Keratinocyte (primary cell): ENCODE results near the gene HLA-DPA1. TPM values are rescaled to one million over a fixed set of nuclear protein-coding genes. Genes with fewer than 3 reads are reported as not detected.

Experiments
- DNase-seq: peaks from one replicate; pipeline ENCODE4 v3.0.0-alpha.2; 2011; ENCODE audit warnings: low read depth, missing footprints, low spot score
- FAIRE-seq: peaks from 2 replicates; lab custom pipeline; 2011; peaks lifted over from hg19 to GRCh38; lab: Jason Lieb, UNC
- H2AFZ ChIP-seq: 2 replicates; pipeline ENCODE4 v1.6.0; 2012; ENCODE audit warnings: low read length, control low read depth, inconsistent platforms; ENCODE audit not compliant: control insufficient read depth
- H3K27ac ChIP-seq: 2 replicates; pipeline ENCODE4 v1.5.1; 2011; ENCODE audit warnings: low read length; ENCODE audit not compliant: control insufficient read depth, insufficient read depth
- H3K27me3 ChIP-seq: 3 replicates; pipeline ENCODE4 v1.6.0; 2011; ENCODE audit warnings: low read length; ENCODE audit not compliant: control insufficient read depth, insufficient read depth; ENCODE audit errors: extremely low read depth
- H3K36me3 ChIP-seq, 2 experiments: 2 replicates in 1 of 2; 3 replicates in 1 of 2; pipeline ENCODE4 v1.5.1; 2011; ENCODE audit warnings: low read length in 2 of 2, mild to moderate bottlenecking in 1 of 2; ENCODE audit not compliant: control insufficient read depth in 2 of 2, insufficient read depth in 2 of 2; ENCODE audit errors: extremely low read depth in 1 of 2
- H3K4me1 ChIP-seq: 3 replicates; pipeline ENCODE4 v1.5.1; 2011; ENCODE audit warnings: low read length; ENCODE audit not compliant: control insufficient read depth, insufficient read depth; ENCODE audit errors: extremely low read depth
- H3K4me2 ChIP-seq: 3 replicates; pipeline ENCODE4 v1.6.0; 2011; ENCODE audit warnings: low read depth, low read length; ENCODE audit not compliant: control insufficient read depth, insufficient read depth; ENCODE audit errors: extremely low read depth
- H3K4me3 ChIP-seq, 3 experiments: fragments of 200-600 bp in 1 of 3; sonication (generic) in 1 of 3; 2 replicates in 2 of 3; 3 replicates in 1 of 3; pipeline ENCODE4 v1.5.1; 2011 to 2016; ENCODE audit warnings: low read length in 3 of 3, mild to moderate bottlenecking in 3 of 3, control low read depth in 2 of 3, inconsistent platforms in 1 of 3, low read depth in 1 of 3, mixed read lengths in 1 of 3, mixed run types in 1 of 3, moderate library complexity in 1 of 3; ENCODE audit not compliant: control insufficient read depth in 2 of 3, insufficient read depth in 2 of 3; ENCODE audit errors: extremely low read depth in 1 of 3
- H3K79me2 ChIP-seq: 2 replicates; pipeline ENCODE4 v1.6.0; 2012; ENCODE audit warnings: low read length; ENCODE audit not compliant: control insufficient read depth, insufficient read depth
- H3K9ac ChIP-seq: 3 replicates; pipeline ENCODE4 v1.6.0; 2011; ENCODE audit warnings: low read length; ENCODE audit not compliant: control insufficient read depth, insufficient read depth; ENCODE audit errors: extremely low read depth
- H3K9me1 ChIP-seq: 3 replicates; pipeline ENCODE4 v1.6.0; 2011; ENCODE audit warnings: low read length; ENCODE audit not compliant: control insufficient read depth, insufficient read depth; ENCODE audit errors: extremely low read depth
- H3K9me3 ChIP-seq: 2 replicates; pipeline ENCODE4 v1.5.1; 2012; ENCODE audit warnings: low read depth, low read length; ENCODE audit not compliant: control insufficient read depth
- H4K20me1 ChIP-seq: 3 replicates; pipeline ENCODE4 v1.6.0; 2011; ENCODE audit warnings: low read length; ENCODE audit not compliant: control insufficient read depth, insufficient read depth; ENCODE audit errors: extremely low read depth
- CTCF ChIP-seq, 3 experiments: IDR thresholded peaks in 1 of 3; conservative IDR thresholded peaks in 1 of 3; optimal IDR thresholded peaks in 1 of 3; 2 replicates in 2 of 3; 3 replicates in 1 of 3; pipeline versions ENCODE3 to v1.5.1; 2011; ENCODE audit warnings: low read length in 3 of 3, mild to moderate bottlenecking in 3 of 3, moderate library complexity in 2 of 3, control low read depth in 1 of 3, inconsistent platforms in 1 of 3; ENCODE audit not compliant: insufficient read depth in 2 of 3; ENCODE audit errors: extremely low read depth in 1 of 3
- EZH2 ChIP-seq: IDR thresholded peaks from one replicate; pipeline ENCODE4 v1.6.1; 2012; ENCODE audit warnings: inconsistent platforms, mild to moderate bottlenecking, low read length, moderate library complexity
- dilution Hi-C: fragments of 300-500 bp; cut with MboI; formaldehyde crosslinking; loops from one replicate; pipeline ENCODE4 v1.7.0; 2020; ENCODE audit warnings: low sequenced_read_pairs; ENCODE audit not compliant: extremely low pct_ligation_motif_present
- polyA plus RNA-seq, 5 experiments: library from polyadenylated mRNA; depleted of rRNA in 3 of 5; stranded (reverse) in 3 of 5; stranded (forward) in 1 of 5; unstranded in 1 of 5; fragments of >200 nt; gene quantifications; 1 replicate in 1 of 5; 2 replicates in 3 of 5; 3 replicates in 1 of 5; pipeline versions ENCODE4 v1.2.1 to v1.2.3, GENCODE V29; 2011 to 2012; ENCODE audit warnings: missing spikeins in 2 of 5, low read depth in 1 of 5, low replicate concordance in 1 of 5

HLA-DPA1 gene
- polyA plus RNA-seq, 1 donor (not counting 4 experiments of a cell fraction or from before 2014, with no cell fraction given) = 0.09 TPM

- H3K4me3 ChIP-seq = no peak overlapping the region
- H3K9ac ChIP-seq = no peak overlapping the region
- H3K9me1 ChIP-seq = no peaks in the 10 kb centered on the region
- TF ChIP-seq EZH2 = no peak
- no peak for TF ChIP-seq CTCF (optimal IDR thresholded peaks at IDR 0.05 in 1 of 3, IDR thresholded peaks at IDR 0.05 in 1 of 3, conservative IDR thresholded peaks at IDR 0.05 in 1 of 3; ENCODE audit: extremely low read depth in 1 of 3, insufficient read depth in 2 of 3, low read length in 3 of 3)
- no peaks in the 10 kb centered on the region for H3K9me3 ChIP-seq
- peaks cover 24% of the 10 kb centered on the region for H3K27me3 ChIP-seq
- H2AFZ ChIP-seq = no peak overlapping the region
- H3K79me2 ChIP-seq = no peaks in the 10 kb centered on the region
- no peaks in the 10 kb centered on the region for H4K20me1 ChIP-seq
- no peak for DNase-seq
- no peaks in the 10 kb centered on the region for H3K4me1 ChIP-seq
- dilution Hi-C loops = no loop called here
- FAIRE-seq = no peak
- no peak overlapping the region for H3K4me2 ChIP-seq
- H3K27ac ChIP-seq = no peak overlapping the region
- H3K36me3 ChIP-seq = no peaks in the 10 kb centered on the region
Observed at GRCh38 chr6:33018418-33018817, 55.0 kb downstream of the HLA-DPA1 start.

GRCh38 chr6:33017694-33018353, 55.6 kb downstream of the HLA-DPA1 start:
- no peak for FAIRE-seq

More at GRCh38 chr6:33017694-33018353, 55.6 kb downstream of the HLA-DPA1 start:
- H3K36me3 ChIP-seq = no peaks in the 10 kb centered on the region
- H2AFZ ChIP-seq = no peak overlapping the region
- H3K79me2 ChIP-seq = no peaks in the 10 kb centered on the region
- no peak for DNase-seq
- dilution Hi-C loops = no loop called here
- peaks cover 24% of the 10 kb centered on the region for H3K27me3 ChIP-seq
- H3K4me1 ChIP-seq = no peaks in the 10 kb centered on the region
- H3K9me1 ChIP-seq = no peaks in the 10 kb centered on the region
- no peaks in the 10 kb centered on the region for H3K9me3 ChIP-seq
- H3K4me2 ChIP-seq = no peak overlapping the region
- H3K27ac ChIP-seq = no peak overlapping the region
- no peak for TF ChIP-seq CTCF (optimal IDR thresholded peaks at IDR 0.05 in 1 of 3, IDR thresholded peaks at IDR 0.05 in 1 of 3, conservative IDR thresholded peaks at IDR 0.05 in 1 of 3; ENCODE audit: extremely low read depth in 1 of 3, insufficient read depth in 2 of 3, low read length in 3 of 3)
- no peak for TF ChIP-seq EZH2
- no peak overlapping the region for H3K9ac ChIP-seq
- no peak overlapping the region for H3K4me3 ChIP-seq
- no peaks in the 10 kb centered on the region for H4K20me1 ChIP-seq
